K562 (cell line): Measurements from ENCODE around the gene SLC45A3. TPM values are rescaled to one million over a fixed set of nuclear protein-coding genes. Genes with fewer than 3 reads are reported as not detected.

Source experiments
- ARID1B ChIP-seq: fragments of 450-650 bp; IDR thresholded peaks from 2 replicates; pipeline ENCODE4 v1.6.1; 2016; ENCODE audit warnings: antibody characterized with exemption, mild to moderate bottlenecking, inconsistent platforms
- BRCA1 ChIP-seq, 2 experiments: fragments of 450-650 bp in 1 of 2; sonication (generic) in 1 of 2; formaldehyde crosslinking in 1 of 2; IDR thresholded peaks; 2 replicates each; pipeline versions ENCODE4 v1.5.0 to v1.6.1; 2017 to 2020; ENCODE audit warnings: mild to moderate bottlenecking in 1 of 2, missing genetic modification reagents in 1 of 2
- GATAD2B ChIP-seq: fragments of 450-650 bp; IDR thresholded peaks from 2 replicates; pipeline ENCODE4 v1.6.1; 2017; ENCODE audit warnings: mild to moderate bottlenecking, borderline replicate concordance
- HDAC1 ChIP-seq, 2 experiments: fragments of 450-650 bp; IDR thresholded peaks; 2 replicates each; pipeline ENCODE4 v1.6.1; 2016 to 2017; ENCODE audit warnings: inconsistent platforms in 1 of 2, mild to moderate bottlenecking in 1 of 2, moderate library complexity in 1 of 2
- HNRNPL ChIP-seq: fragments of 200-400 bp; formaldehyde crosslinking; IDR thresholded peaks from 2 replicates; pipeline ENCODE4 v1.6.1; 2017; ENCODE audit warnings: low read depth, mild to moderate bottlenecking, low read length
- KAT2B ChIP-seq: IDR thresholded peaks from one replicate; pipeline ENCODE4 v1.6.1; 2012; ENCODE audit warnings: low read depth, mild to moderate bottlenecking, control low read depth, inconsistent platforms, low read length, moderate library complexity
- MBD2 ChIP-seq: sonication (generic); IDR thresholded peaks from 2 replicates; pipeline ENCODE4 v1.6.1; 2016; ENCODE audit warnings: low read depth, borderline replicate concordance
- MIER1 ChIP-seq: fragments of 450-650 bp; IDR thresholded peaks from 2 replicates; pipeline ENCODE4 v1.6.1; 2016; ENCODE audit warnings: antibody characterized with exemption, mild to moderate bottlenecking, low read depth
- RNF219 ChIP-seq: fragments of 250-450 bp; sonication (Bioruptor Pico); IDR thresholded peaks from 2 replicates; pipeline ENCODE4 v1.5.0; 2022; ENCODE audit warnings: mild to moderate bottlenecking
- TAF15 ChIP-seq: fragments of 200-400 bp; formaldehyde crosslinking; IDR thresholded peaks from 2 replicates; pipeline ENCODE4 v1.6.1; 2017; ENCODE audit warnings: mild to moderate bottlenecking, low read depth, low read length, moderate library complexity
- ZNF347 ChIP-seq: fragments of 450-650 bp; formaldehyde crosslinking; IDR thresholded peaks from 2 replicates; pipeline ENCODE4 v1.4.0; 2020; ENCODE audit warnings: low read depth, mild to moderate bottlenecking, moderate library complexity
- ZNF354B ChIP-seq: fragments of 250-450 bp; sonication (Bioruptor Pico); IDR thresholded peaks from 2 replicates; pipeline ENCODE4 v1.4.0; 2020
- polyA plus RNA-seq, 8 experiments: library from polyadenylated mRNA; depleted of rRNA in 4 of 8; stranded (reverse) in 5 of 8; unstranded in 3 of 8; fragments of >200 nt; fragmentation: Nextera tagmentation in 2 of 8; fragmentation: Illumina TruSeq in 1 of 8; extraction: Ambion mirVana in 2 of 8; extraction: Trizol in 1 of 8; gene quantifications; 2 replicates each; pipeline versions ENCODE4 v1.2.1 to v1.2.3, GENCODE V29; 2011 to 2014; ENCODE audit warnings: inconsistent platforms in 1 of 8, missing spikeins in 1 of 8
- total RNA-seq, 7 experiments: library from RNA; depleted of rRNA in 6 of 7; stranded (reverse); fragments of >200 nt in 6 of 7; fragmentation: Illumina TruSeq in 2 of 7; extraction: Trizol in 2 of 7; gene quantifications; 2 replicates each; pipeline versions ENCODE4 v1.2.1 to v1.2.3, GENCODE V29; 2011 to 2021; ENCODE audit warnings: low replicate concordance in 1 of 7
- TF ChIP-seq, protein P1 (sequence below), 2 experiments: fragments of 450-650 bp; IDR thresholded peaks; 2 replicates each; pipeline ENCODE4 v1.6.1; 2016; ENCODE audit warnings: mild to moderate bottlenecking in 2 of 2, borderline replicate concordance in 1 of 2, low read depth in 1 of 2, moderate library complexity in 1 of 2
- TF ChIP-seq, protein P2 (sequence below): fragments of 450-650 bp; formaldehyde crosslinking; IDR thresholded peaks from 2 replicates; pipeline ENCODE4 v1.4.0; 2022; ENCODE audit warnings: missing genetic modification characterization
- TF ChIP-seq, protein P3 (sequence below): sonication (generic); formaldehyde crosslinking; IDR thresholded peaks from 2 replicates; pipeline ENCODE4 v1.8.0; 2022; ENCODE audit warnings: missing genetic modification reagents, mild to moderate bottlenecking, borderline replicate concordance

The SLC45A3 gene
- total and polyA plus RNA-seq, 9 of the 15 experiments (the other 6 are each of a cell fraction or from before 2014, with no cell fraction given), result 0.06 to 3.3 (median 1.3) TPM

DNA sequence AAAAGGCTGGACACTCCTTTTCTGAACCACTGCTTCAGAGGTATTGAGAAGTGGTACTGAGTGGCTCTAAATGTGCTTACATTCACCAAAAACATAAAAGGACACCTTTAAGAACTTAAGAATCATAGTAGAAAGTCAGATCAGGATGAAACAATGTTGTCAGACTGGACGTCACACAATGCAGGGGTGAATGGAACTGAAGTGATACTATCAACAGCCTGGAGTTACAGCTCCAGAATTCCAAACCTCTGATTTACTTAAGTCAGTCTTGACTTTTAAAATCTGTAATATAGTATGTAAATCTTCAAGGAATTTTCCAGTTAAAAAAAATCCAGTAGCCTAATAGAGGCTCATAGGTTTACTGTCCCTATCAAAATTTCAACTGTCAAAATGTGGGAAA, 67.8 kb downstream of the SLC45A3 start (continued):
- TF ChIP-seq, protein P1, sequence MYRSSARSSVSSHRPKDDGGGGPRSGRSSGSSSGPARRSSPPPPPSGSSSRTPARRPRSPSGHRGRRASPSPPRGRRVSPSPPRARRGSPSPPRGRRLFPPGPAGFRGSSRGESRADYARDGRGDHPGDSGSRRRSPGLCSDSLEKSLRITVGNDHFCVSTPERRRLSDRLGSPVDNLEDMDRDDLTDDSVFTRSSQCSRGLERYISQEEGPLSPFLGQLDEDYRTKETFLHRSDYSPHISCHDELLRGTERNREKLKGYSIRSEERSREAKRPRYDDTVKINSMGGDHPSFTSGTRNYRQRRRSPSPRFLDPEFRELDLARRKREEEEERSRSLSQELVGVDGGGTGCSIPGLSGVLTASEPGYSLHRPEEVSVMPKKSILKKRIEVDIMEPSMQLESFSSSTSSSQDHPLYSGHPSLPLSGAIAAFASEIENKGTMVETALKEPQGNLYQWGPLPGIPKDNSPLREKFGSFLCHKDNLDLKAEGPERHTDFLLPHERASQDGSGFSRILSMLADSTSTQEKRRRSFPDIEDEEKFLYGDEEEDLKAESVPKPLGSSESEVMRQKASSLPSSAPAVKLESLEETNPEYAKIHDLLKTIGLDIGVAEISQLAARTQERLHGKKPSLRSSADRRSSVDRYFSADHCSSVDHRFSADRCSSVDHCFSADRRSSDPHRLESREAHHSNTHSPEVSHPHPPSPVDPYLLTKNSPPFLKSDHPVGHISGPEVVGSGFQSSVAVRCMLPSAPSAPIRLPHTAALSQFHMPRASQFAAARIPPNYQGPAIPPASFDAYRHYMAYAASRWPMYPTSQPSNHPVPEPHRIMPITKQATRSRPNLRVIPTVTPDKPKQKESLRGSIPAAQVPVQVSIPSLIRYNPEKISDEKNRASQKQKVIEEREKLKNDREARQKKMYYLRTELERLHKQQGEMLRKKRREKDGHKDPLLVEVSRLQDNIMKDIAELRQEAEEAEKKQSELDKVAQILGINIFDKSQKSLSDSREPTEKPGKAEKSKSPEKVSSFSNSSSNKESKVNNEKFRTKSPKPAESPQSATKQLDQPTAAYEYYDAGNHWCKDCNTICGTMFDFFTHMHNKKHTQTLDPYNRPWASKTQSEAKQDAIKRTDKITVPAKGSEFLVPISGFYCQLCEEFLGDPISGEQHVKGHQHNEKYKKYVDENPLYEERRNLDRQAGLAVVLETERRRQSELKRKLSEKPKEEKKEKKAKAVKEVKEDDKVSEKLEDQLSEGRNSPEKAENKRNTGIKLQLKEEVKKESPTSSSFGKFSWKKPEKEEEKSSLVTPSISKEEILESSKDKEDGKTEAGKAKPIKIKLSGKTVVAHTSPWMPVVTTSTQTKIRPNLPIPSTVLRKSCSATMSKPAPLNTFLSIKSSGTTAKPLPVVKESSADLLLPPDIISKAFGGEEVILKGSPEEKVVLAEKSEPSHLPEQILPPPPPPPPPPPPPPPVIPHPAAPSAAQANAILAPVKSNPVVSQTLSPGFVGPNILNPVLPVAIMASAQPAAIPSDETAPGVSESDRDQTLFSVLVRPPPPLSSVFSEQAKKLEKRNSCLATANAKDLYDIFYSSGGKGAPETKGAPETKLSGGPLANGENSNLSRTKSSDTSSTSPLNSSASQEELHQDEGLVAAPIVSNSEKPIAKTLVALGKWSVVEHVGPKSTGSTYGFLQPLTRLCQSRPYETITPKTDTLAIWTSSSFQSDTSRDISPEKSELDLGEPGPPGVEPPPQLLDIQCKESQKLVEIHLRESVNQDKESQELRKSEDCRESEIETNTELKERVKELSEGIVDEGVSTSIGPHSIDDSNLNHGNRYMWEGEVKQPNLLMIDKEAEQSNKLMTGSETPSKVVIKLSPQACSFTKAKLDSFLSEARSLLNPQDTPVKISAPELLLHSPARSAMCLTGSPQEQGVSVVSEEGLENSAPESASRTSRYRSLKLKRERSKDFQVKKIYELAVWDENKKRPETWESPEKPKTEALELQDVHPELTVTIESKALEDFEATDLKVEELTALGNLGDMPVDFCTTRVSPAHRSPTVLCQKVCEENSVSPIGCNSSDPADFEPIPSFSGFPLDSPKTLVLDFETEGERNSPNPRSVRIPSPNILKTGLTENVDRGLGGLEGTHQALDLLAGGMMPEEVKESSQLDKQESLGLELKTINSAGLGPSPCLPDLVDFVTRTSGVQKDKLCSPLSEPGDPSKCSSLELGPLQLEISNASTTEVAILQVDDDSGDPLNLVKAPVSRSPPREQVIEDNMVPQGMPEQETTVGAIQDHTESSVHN (IDR thresholded peaks at IDR 0.05; ENCODE audit: borderline replicate concordance in 1 of 2, low read depth in 1 of 2), result no peak
- TF ChIP-seq HDAC1 (IDR thresholded peaks at IDR 0.05), result no peak
- TF ChIP-seq ZNF354B (CRISPR knock-in tag), result no peak
- no peak for TF ChIP-seq GATAD2B
- no peak for TF ChIP-seq BRCA1 (IDR thresholded peaks at IDR 0.05)
- no peak for TF ChIP-seq BRCA1 (CRISPR knock-in tag; IDR thresholded peaks at IDR 0.05)
- TF ChIP-seq KAT2B, result no peak
- TF ChIP-seq ARID1B, result no peak
- TF ChIP-seq, protein P2, sequence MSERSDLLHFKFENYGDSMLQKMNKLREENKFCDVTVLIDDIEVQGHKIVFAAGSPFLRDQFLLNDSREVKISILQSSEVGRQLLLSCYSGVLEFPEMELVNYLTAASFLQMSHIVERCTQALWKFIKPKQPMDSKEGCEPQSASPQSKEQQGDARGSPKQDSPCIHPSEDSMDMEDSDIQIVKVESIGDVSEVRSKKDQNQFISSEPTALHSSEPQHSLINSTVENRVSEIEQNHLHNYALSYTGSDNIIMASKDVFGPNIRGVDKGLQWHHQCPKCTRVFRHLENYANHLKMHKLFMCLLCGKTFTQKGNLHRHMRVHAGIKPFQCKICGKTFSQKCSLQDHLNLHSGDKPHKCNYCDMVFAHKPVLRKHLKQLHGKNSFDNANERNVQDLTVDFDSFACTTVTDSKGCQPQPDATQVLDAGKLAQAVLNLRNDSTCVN (CRISPR knock-in tag), result no peak
- no peak for TF ChIP-seq HNRNPL
- TF ChIP-seq MBD2, result no peak
- no peak for TF ChIP-seq ZNF347 (CRISPR knock-in tag)
- TF ChIP-seq RNF219 (CRISPR knock-in tag), result no peak
- TF ChIP-seq, protein P3, sequence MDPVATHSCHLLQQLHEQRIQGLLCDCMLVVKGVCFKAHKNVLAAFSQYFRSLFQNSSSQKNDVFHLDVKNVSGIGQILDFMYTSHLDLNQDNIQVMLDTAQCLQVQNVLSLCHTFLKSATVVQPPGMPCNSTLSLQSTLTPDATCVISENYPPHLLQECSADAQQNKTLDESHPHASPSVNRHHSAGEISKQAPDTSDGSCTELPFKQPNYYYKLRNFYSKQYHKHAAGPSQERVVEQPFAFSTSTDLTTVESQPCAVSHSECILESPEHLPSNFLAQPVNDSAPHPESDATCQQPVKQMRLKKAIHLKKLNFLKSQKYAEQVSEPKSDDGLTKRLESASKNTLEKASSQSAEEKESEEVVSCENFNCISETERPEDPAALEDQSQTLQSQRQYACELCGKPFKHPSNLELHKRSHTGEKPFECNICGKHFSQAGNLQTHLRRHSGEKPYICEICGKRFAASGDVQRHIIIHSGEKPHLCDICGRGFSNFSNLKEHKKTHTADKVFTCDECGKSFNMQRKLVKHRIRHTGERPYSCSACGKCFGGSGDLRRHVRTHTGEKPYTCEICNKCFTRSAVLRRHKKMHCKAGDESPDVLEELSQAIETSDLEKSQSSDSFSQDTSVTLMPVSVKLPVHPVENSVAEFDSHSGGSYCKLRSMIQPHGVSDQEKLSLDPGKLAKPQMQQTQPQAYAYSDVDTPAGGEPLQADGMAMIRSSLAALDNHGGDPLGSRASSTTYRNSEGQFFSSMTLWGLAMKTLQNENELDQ, result no peak
- TF ChIP-seq MIER1, result no peak
- no peak for TF ChIP-seq TAF15
